ENCODE measurements around the gene EFNB3. TPM values are rescaled to one million over a fixed set of nuclear protein-coding genes. Genes with fewer than 3 reads are reported as not detected.

The EFNB3 gene
- total and polyA plus RNA-seq, 2 of the 8 experiments (the other 6 are each of a cell fraction or from before 2014, with no cell fraction given): 15.0 to 27.3 TPM

DNA sequence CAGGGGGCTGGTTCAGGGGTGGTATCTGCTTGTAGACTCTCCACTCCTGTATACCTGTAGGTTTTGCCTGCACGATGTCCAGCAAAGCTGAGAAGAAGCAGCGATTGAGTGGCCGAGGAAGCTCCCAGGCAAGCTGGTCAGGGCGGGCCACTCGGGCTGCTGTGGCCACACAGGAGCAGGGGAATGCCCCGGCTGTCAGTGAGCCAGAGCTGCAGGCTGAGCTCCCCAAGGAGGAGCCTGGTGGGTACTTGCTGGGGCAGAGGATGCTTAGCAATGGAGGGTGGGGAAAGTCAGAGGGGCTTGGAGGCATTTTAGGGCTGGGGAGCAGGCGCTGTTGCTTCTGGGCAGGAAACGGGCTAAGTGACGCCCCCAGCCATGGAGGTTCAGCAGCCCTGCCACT lies 14.7 kb downstream of the EFNB3 start:
- Histone ChIP-seq H4K20me1 (replicated peaks in 1 of 2; ENCODE audit: control insufficient read depth in 1 of 2, insufficient read depth in 2 of 2, low read length in 2 of 2) (no peaks in the 10 kb centered on the region), H3K9me3 (ENCODE audit: insufficient read depth in 2 of 2, low read depth in 1 of 2, low read length in 1 of 2) (no peaks in the 10 kb centered on the region), H2BK20ac (ENCODE audit: low read length) (no peak overlapping the region), H2BK12ac (ENCODE audit: low read depth, low read length) (no peak overlapping the region), H3K4me1 (replicated peaks in 1 of 4; ENCODE audit: control insufficient read depth in 3 of 4, insufficient read depth in 4 of 4, low read length in 3 of 4) (peaks cover 5 to 17% (median 9%) of the 10 kb centered on the region in 4 experiments), H2BK5ac (ENCODE audit: low read depth, low read length) (no peak overlapping the region), H3K23ac (ENCODE audit: insufficient read length) (no peak overlapping the region), H3K4me3 (ENCODE audit: extremely low read depth in 1 of 4, insufficient read depth in 2 of 4, low read depth in 3 of 4, low read length in 4 of 4) (no peak overlapping the region), H2BK120ac (replicated peaks; ENCODE audit: low read depth, low read length) (no peak overlapping the region), H3K79me2 (ENCODE audit: control insufficient read depth in 1 of 2, insufficient read depth in 2 of 2, low read length in 2 of 2) (no peaks in the 10 kb centered on the region), H3K4me2 (ENCODE audit: insufficient read depth in 1 of 2, low read depth in 2 of 2, low read length in 2 of 2) (no peak overlapping the region), H3K23me2 (ENCODE audit: low read depth, low read length) (peaks cover 9% of the 10 kb centered on the region), H3K9ac (replicated peaks in 1 of 4; ENCODE audit: extremely low read depth in 1 of 4, low read depth in 3 of 4, low read length in 3 of 4) (no peak overlapping the region), H4K91ac (replicated peaks; ENCODE audit: insufficient read length, low read length) (no peak overlapping the region), H4K5ac (ENCODE audit: insufficient read length, low read depth, low read length) (no peak overlapping the region), H3K36me3 (ENCODE audit: control insufficient read depth in 2 of 4, insufficient read depth in 4 of 4, low read length in 3 of 4) (no peaks in the 10 kb centered on the region), H3K56ac (replicated peaks; ENCODE audit: insufficient read length, low read depth, low read length) (no peak overlapping the region), H2AFZ (ENCODE audit: low read length) (no peak overlapping the region), H2AK5ac (ENCODE audit: low read depth, low read length) (no peak overlapping the region), H3K79me1 (ENCODE audit: low read depth, low read length) (no peaks in the 10 kb centered on the region; the same call in 1 of the 2 replicates), H4K8ac (ENCODE audit: extremely low read depth, insufficient read depth, low read length) (peak overlapping the region; percentile 16; the same call in 1 of the 2 replicates), H3K18ac (ENCODE audit: extremely low read depth, low read length) (no peak overlapping the region), H3K14ac (ENCODE audit: insufficient read length) (no peak overlapping the region), H3K4ac (replicated peaks; ENCODE audit: insufficient read length, low read depth, low read length) (no peak overlapping the region), H2BK15ac (ENCODE audit: low read length) (no peak overlapping the region), H3K27me3 (replicated peaks in 1 of 4; ENCODE audit: control insufficient read depth in 3 of 4, extremely low read depth in 1 of 4, insufficient read depth in 3 of 4, low read length in 3 of 4) (peaks cover 0 to 14% (median 7%) of the 10 kb centered on the region in 4 experiments; a peak in 3 of 7 replicates), H3K27ac (ENCODE audit: low read depth, low read length) (no peak overlapping the region)
- FAIRE-seq: no peak
- 69% methylated on average over 9 of the region's 9 CpGs; no CpG with 5 or more reads in 1 of the 2 experiments for WGBS, 2 experiments (ENCODE audit: extremely low coverage in 1 of 2, insufficient coverage in 1 of 2, insufficient read length in 1 of 2, insufficient replicate concordance in 2 of 2, low coverage in 1 of 2, low lambda C conversion rate in 2 of 2, missing lambda C conversion rate in 1 of 2)
- no peak for DNase-seq (ENCODE audit: low read depth in 1 of 2, low spot score in 2 of 2)
- CTCF ChIA-PET (ENCODE audit: partially characterized antibody): interaction anchor here (0.8 to 1.7 kb wide), 3 partner anchors 9 to 32 kb away, joined by 3 to 8 read pairs (median 3); partner anchors contain the start of gene TP53
- POLR2A ChIA-PET (ENCODE audit: partially characterized antibody): no interaction called here
- no peak for TF ChIP-seq SIRT6 (IDR thresholded peaks at IDR 0.05; ENCODE audit: low read length)
- TF ChIP-seq EGR1 (IDR thresholded peaks at IDR 0.05; ENCODE audit: borderline replicate concordance, low read depth, low read length): no peak
- TF ChIP-seq EP300 (IDR thresholded peaks at IDR 0.05; ENCODE audit: borderline replicate concordance in 1 of 2, low read depth in 2 of 2, low read length in 2 of 2): no peak
- no peak for TF ChIP-seq YY1 (IDR thresholded peaks at IDR 0.05; ENCODE audit: low read depth, low read length)
- no peak for TF ChIP-seq USF2 (IDR thresholded peaks at IDR 0.05; ENCODE audit: low read length)
- no peak for TF ChIP-seq GTF2F1 (IDR thresholded peaks at IDR 0.05; ENCODE audit: borderline replicate concordance, low read depth, low read length)
- no peak for TF ChIP-seq RAD21 (IDR thresholded peaks at IDR 0.05 in 1 of 2, conservative IDR thresholded peaks at IDR 0.05 in 1 of 2; ENCODE audit: low read depth in 2 of 2, low read length in 2 of 2)
- TF ChIP-seq POLR2A (IDR thresholded peaks at IDR 0.05; ENCODE audit: control extremely low read depth in 1 of 2, low read depth in 2 of 2, low read length in 2 of 2): no peak
- no peak for TF ChIP-seq CTCF (IDR thresholded peaks at IDR 0.05; ENCODE audit: control extremely low read depth in 1 of 3, insufficient read depth in 1 of 3, low read depth in 1 of 3, low read length in 3 of 3)
- no peak for TF ChIP-seq POLR2AphosphoS5 (IDR thresholded peaks at IDR 0.05; ENCODE audit: low read depth, low read length)
- TF ChIP-seq JUND (IDR thresholded peaks at IDR 0.05; ENCODE audit: low read length): no peak

All from H1 (cell line).